ENCODE data around the gene FKBP1B. TPM values are rescaled to one million over a fixed set of nuclear protein-coding genes. Genes with fewer than 3 reads are reported as not detected.

The FKBP1B gene
- total RNA-seq, 2 experiments from 2014 or later: 0.47 TPM; not detected in 1

DNA sequence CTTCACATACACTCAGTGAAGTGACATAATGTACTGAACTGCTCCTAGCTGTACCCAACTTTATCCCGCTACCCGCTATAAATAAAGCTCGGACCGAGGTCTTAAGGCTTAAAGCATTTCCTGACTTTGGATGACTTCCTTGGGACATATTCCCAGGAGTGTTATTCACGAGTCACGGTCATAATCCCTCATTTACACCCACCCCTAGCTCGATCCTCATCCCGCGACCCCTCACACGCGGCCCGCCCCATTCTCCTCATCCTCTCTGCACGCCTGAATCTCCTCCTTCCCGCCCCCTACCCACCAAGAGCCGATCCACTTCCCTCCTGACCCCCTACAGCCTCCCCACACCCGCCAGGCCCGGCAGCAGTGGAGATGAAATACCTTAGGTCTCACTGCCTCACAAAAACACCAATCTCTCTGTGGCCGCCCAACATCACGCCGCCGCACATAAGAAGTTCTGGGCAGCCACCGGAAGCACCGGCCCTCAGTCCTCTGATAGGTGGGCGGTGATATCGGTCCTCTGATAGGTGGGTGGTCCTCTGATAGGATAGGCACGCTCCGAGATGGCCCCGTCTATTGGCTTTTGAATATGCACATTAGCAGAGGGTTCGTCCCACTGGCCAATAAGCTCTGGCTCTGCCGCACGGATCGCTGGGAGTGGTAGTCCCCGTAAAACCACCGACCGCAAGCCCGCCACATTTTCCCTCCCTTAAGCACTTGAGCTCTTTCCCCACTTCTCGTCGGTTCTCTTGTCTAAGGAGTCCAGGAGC, 2.4 kb upstream of the FKBP1B start, which contains the start of gene WDCP:
TSS of gene WDCP (minus strand) at position 462 of the 773 bp plus-strand sequence. CDS start 7,897 bp downstream, outside the sequence.
- Histone ChIP-seq H3K27ac (ENCODE audit: low read depth in 1 of 2, low read length in 2 of 2) (peak within 1 kb of the TSS in 1 of 2 donors; percentile 22), H3K9me3 (ENCODE audit: control insufficient read depth in 1 of 2, insufficient read depth in 1 of 2, low read length in 2 of 2) (no peaks in the 10 kb centered on the region), H3K4me3 (ENCODE audit: low read length) (peak within 1 kb of the TSS; percentile 83), H3K27me3 (ENCODE audit: control insufficient read depth in 1 of 2, insufficient read depth in 2 of 2, low read length in 2 of 2) (peaks cover 10 to 21% of the 10 kb centered on the region in 2 experiments), H3K36me3 (ENCODE audit: insufficient read depth, low read length) (no peaks in the 10 kb centered on the region), H3K4me1 (ENCODE audit: insufficient read depth, low read length) (peaks cover 30% of the 10 kb centered on the region)
- intact Hi-C loops (cut with DNase I, micrococcal nuclease): loop anchor here (1.0 to 5.0 kb wide), 5 partner anchors 29 to 120 kb away; partner anchors contain the start of genes ATAD2B (in 2 of the 2), SF3B6 (in 1 of the 2) and UBXN2A (in 1 of the 2)
- Mint-ChIP-seq H3K27ac (peak within 1 kb of the TSS; percentile 79), H3K9me3 (no peaks in the 10 kb centered on the region), H3K4me3 (peak within 1 kb of the TSS; percentile 94), H3K4me1 (ENCODE audit: low read depth) (peaks cover 36% of the 10 kb centered on the region), H3K36me3 (ENCODE audit: low read depth) (peaks cover 5% of the 10 kb centered on the region), H3K27me3 (peaks cover 10% of the 10 kb centered on the region)
- POLR2A ChIA-PET: interaction anchor here (0.6 to 4.8 kb wide), 12 partner anchors 11 to 941 kb away, joined by 3 to 77 read pairs (median 4); partner anchors contain the start of genes ATAD2B, SF3B6, TP53I3 and UBXN2A
- TF ChIP-seq, protein P1, sequence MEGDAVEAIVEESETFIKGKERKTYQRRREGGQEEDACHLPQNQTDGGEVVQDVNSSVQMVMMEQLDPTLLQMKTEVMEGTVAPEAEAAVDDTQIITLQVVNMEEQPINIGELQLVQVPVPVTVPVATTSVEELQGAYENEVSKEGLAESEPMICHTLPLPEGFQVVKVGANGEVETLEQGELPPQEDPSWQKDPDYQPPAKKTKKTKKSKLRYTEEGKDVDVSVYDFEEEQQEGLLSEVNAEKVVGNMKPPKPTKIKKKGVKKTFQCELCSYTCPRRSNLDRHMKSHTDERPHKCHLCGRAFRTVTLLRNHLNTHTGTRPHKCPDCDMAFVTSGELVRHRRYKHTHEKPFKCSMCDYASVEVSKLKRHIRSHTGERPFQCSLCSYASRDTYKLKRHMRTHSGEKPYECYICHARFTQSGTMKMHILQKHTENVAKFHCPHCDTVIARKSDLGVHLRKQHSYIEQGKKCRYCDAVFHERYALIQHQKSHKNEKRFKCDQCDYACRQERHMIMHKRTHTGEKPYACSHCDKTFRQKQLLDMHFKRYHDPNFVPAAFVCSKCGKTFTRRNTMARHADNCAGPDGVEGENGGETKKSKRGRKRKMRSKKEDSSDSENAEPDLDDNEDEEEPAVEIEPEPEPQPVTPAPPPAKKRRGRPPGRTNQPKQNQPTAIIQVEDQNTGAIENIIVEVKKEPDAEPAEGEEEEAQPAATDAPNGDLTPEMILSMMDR (IDR thresholded peaks at IDR 0.05): no peak
- ATAC-seq (ENCODE audit: poor library complexity): peak; percentile 99
- DNase-seq: peak; percentile 82 to 98 (median 88)
- CTCF ChIA-PET: interaction anchor here (1.2 to 2.3 kb wide), 3 partner anchors 30 to 120 kb away, joined by 3 to 14 read pairs (median 13); partner anchors contain the start of genes ATAD2B and TP53I3

DNA sequence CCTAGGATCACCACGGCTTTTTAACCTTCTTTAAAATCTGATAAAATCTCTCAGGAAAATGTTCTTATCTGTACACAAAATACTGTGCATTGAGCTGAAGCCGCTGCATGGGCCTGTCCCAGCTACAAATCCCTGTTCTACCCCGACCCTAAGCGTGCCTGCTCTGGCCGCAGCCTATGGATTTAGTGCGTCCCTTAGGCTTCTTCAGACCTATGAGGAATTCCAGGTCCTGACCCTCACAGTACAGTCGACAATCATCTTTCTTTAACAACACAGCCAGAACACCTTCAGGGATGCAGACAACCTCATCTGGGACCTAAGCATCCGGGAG, 1.9 kb upstream of the FKBP1B start:
- H3K9me3 ChIP-seq (ENCODE audit: control insufficient read depth in 1 of 2, insufficient read depth in 1 of 2, low read length in 2 of 2): no peaks in the 10 kb centered on the region
- H3K36me3 ChIP-seq (ENCODE audit: insufficient read depth, low read length): no peaks in the 10 kb centered on the region
- H3K27ac ChIP-seq (ENCODE audit: low read depth in 1 of 2, low read length in 2 of 2): no peak overlapping the region
- ChIA-PET CTCF (interaction anchor here (0.7 to 2.3 kb wide), 4 partner anchors 29 to 120 kb away, joined by 3 to 14 read pairs (median 8); partner anchors contain the start of genes ATAD2B and TP53I3), POLR2A (interaction anchor here (0.6 to 4.8 kb wide), 12 partner anchors 10 to 940 kb away, joined by 3 to 77 read pairs (median 4); partner anchors contain the start of genes ATAD2B, SF3B6, TP53I3 and UBXN2A)
- Mint-ChIP-seq H3K27me3 (peaks cover 10% of the 10 kb centered on the region), H3K36me3 (ENCODE audit: low read depth) (peaks cover 5% of the 10 kb centered on the region), H3K27ac (peak overlapping the region; percentile 79), H3K9me3 (no peaks in the 10 kb centered on the region), H3K4me1 (ENCODE audit: low read depth) (peaks cover 36% of the 10 kb centered on the region), H3K4me3 (peak overlapping the region; percentile 94)
- intact Hi-C loops (cut with DNase I, micrococcal nuclease): loop anchor here (1.0 to 5.0 kb wide), 5 partner anchors 29 to 120 kb away; partner anchors contain the start of genes ATAD2B (in 2 of the 2), SF3B6 (in 1 of the 2) and UBXN2A (in 1 of the 2)
- H3K4me1 ChIP-seq (ENCODE audit: insufficient read depth, low read length): peaks cover 30% of the 10 kb centered on the region
- TF ChIP-seq, protein P1 (IDR thresholded peaks at IDR 0.05): no peak
- peak overlapping the region; percentile 83 for H3K4me3 ChIP-seq (ENCODE audit: low read length)
- DNase-seq: no peak
- no peak for ATAC-seq (ENCODE audit: poor library complexity)
- H3K27me3 ChIP-seq (ENCODE audit: control insufficient read depth in 1 of 2, insufficient read depth in 2 of 2, low read length in 2 of 2): peaks cover 10 to 21% of the 10 kb centered on the region in 2 experiments

DNA sequence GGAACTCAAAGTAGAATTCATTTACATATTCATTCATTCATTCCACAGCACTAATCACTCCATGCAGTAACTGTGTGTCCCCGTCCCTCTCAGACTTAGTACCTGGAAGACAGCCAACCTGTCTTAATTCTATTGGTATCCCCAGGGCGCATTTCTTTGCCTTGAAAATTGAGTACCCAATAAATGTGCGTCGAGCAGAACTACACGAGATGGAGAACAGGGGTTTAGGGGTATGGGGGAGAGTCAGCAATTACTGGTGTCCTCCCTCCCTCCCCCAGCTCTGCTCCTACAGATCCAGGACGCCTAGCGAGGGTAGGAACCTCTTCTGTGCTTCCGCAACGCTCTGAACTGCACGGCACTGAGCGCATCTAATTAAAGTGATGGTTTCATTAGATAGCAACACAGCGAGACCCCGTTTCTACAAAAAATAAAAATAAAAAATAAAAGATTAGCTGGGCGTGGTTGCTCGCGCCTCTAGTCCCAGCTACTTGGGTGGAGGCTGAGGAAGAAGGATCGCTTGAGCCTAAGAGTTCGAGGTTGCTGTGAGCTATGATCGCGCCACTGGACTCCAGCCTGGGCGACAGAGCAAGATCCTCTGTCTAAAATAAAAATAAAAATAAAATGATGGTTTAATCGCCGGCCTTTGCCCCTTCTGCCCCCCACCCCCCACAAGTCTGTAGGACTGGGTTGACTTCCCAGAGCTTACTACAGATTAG, 614 bp upstream of the FKBP1B start:
- Mint-ChIP-seq H3K27me3 (peaks cover 13% of the 10 kb centered on the region), H3K4me3 (peak overlapping the region; percentile 80), H3K36me3 (ENCODE audit: low read depth) (peaks cover 5% of the 10 kb centered on the region), H3K9me3 (no peaks in the 10 kb centered on the region), H3K27ac (no peak overlapping the region), H3K4me1 (ENCODE audit: low read depth) (peaks cover 29% of the 10 kb centered on the region)
- intact Hi-C loops (cut with DNase I, micrococcal nuclease): loop anchor here in 1 of 2 experiments (5.0 kb wide), 2 partner anchors 107 to 122 kb away; partner anchors contain the start of genes ATAD2B and UBXN2A
- ATAC-seq (ENCODE audit: poor library complexity) (no peak), DNase-seq (peak in 2 of 14 experiments; percentile 17 to 21)
- peak overlapping the region; percentile 59 for H3K4me3 ChIP-seq (ENCODE audit: low read length)
- peaks cover 10 to 21% of the 10 kb centered on the region in 2 experiments for H3K27me3 ChIP-seq (ENCODE audit: control insufficient read depth in 1 of 2, insufficient read depth in 2 of 2, low read length in 2 of 2)
- no peak overlapping the region for H3K27ac ChIP-seq (ENCODE audit: low read depth in 1 of 2, low read length in 2 of 2)
- TF ChIP-seq, protein P1 (IDR thresholded peaks at IDR 0.05): no peak
- POLR2A ChIA-PET: interaction anchor here (0.8 to 4.8 kb wide), 3 partner anchors 18 to 122 kb away, joined by 5 to 77 read pairs (median 11); partner anchors contain the start of genes ATAD2B and SF3B6
- H3K9me3 ChIP-seq (ENCODE audit: control insufficient read depth in 1 of 2, insufficient read depth in 1 of 2, low read length in 2 of 2): no peaks in the 10 kb centered on the region
- peaks cover 30% of the 10 kb centered on the region for H3K4me1 ChIP-seq (ENCODE audit: insufficient read depth, low read length)
- CTCF ChIA-PET: no interaction called here
- no peaks in the 10 kb centered on the region for H3K36me3 ChIP-seq (ENCODE audit: insufficient read depth, low read length)
